ENCODE measurements around the gene SLC37A2.

SLC37A2 gene

DNA sequence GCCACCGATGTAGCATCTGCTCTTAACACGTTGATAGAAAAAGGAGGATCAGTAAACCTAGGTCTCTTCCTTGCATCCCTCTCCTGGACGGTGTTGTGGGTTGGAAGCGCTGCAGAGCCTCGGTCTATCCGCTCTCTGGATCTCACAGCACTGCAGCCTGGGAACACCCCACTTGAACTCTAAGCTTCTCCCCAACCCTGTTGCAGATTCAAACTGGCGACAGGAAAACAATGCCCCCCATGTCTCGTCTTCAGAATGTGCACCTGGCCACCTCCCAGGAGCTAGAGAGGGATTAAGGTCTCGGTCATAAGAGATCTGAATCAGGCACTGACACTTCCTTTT is 47.9 kb downstream of the SLC37A2 start:
- no peak for DNase-seq (ENCODE audit: low read depth in 2 of 2)

GRCh38 chr11:125111343-125112207 is 48.5 kb downstream of the SLC37A2 start, which contains the start of gene TMEM218:
Gene TMEM218 (minus strand): TSS chr11:125111626. CDS start chr11:125102241, 9,385 bp downstream.
- DNase-seq (ENCODE audit: low read depth in 2 of 2) = peak; percentile 97

- DNase-seq (ENCODE audit: low read depth in 2 of 2) = no peak
These were observed 49.1 kb downstream of the SLC37A2 start for GRCh38 chr11:125112208-125112604.

- DNase-seq (ENCODE audit: low read depth in 2 of 2) = no peak
These were observed 51.4 kb downstream of the SLC37A2 start for GRCh38 chr11:125114518-125114917.

GRCh38 chr11:125117429-125117828 is 54.3 kb downstream of the SLC37A2 start:
- DNase-seq (ENCODE audit: low read depth in 2 of 2) = no peak

DNA sequence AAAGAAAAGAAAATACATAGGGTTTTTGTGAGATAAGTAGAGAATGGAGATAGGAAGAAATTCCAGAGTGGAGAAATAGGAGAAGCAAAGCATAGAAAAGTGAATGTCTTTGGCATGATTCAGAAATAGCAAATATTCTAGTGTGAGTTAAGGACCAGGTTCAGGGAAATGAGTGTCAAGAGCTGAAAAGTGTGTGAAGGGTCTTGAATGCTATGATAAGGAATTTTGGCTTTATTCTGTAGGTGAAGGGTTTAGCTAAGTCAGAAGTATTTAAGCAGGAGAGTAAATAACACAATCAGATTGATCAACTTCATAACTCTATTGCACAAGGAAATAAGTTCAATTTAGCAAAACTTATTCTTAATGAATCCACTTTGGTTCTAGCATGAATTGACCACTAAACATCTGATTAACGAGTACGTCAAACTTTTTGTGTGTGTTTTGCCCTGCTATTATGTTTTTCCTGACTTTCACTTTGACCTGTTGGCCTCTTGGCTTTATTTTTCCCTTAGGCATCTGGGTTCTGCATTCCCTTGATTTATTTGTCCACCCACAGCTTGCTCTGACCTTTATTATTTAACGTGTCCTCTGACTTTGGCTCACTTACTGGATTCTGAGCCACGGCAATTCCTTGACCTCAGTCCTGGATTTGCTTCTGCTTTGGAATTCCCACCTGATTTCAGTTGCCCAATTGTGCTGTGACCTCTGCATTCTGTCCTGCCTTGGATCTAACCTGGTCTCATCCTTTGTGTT is 60.3 kb downstream of the SLC37A2 start:
- no peak for DNase-seq (ENCODE audit: low read depth in 2 of 2)

GRCh38 chr11:125123947-125124617 is 61.0 kb downstream of the SLC37A2 start:
- DNase-seq (ENCODE audit: low read depth in 2 of 2) = no peak

- no peak for DNase-seq (ENCODE audit: low read depth in 2 of 2)
These were observed 61.5 kb downstream of the SLC37A2 start for GRCh38 chr11:125124618-125124992.

GRCh38 chr11:125128450-125128849 is 65.3 kb downstream of the SLC37A2 start:
- DNase-seq (ENCODE audit: low read depth in 2 of 2) = no peak

GRCh38 chr11:125129316-125129993 is 66.3 kb downstream of the SLC37A2 start:
- no peak for DNase-seq (ENCODE audit: low read depth in 2 of 2)

GRCh38 chr11:125132071-125132470 is 69.0 kb downstream of the SLC37A2 start:
- DNase-seq (ENCODE audit: low read depth in 2 of 2) = no peak

DNA sequence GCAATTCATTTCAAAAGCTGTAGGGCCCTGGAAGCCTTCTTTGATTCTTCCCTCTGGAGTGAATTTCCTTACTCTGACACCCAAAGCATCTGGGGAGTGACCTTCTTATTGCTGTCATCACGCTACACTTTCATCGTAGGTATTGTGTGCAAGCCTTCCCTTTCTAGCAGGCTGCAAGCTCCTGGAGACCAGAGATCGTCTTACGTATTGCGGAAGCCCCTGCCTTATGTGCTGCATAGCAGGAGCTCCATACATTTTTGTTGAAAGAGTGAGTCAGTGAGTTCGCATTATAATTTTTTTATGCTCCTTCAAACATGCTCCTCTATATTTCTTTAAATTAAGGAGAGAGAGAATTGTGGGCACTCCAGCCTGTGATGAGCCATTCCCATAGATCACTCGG is 69.5 kb downstream of the SLC37A2 start:
- peak; percentile 36 to 39 for DNase-seq (ENCODE audit: low read depth in 2 of 2)

DNA sequence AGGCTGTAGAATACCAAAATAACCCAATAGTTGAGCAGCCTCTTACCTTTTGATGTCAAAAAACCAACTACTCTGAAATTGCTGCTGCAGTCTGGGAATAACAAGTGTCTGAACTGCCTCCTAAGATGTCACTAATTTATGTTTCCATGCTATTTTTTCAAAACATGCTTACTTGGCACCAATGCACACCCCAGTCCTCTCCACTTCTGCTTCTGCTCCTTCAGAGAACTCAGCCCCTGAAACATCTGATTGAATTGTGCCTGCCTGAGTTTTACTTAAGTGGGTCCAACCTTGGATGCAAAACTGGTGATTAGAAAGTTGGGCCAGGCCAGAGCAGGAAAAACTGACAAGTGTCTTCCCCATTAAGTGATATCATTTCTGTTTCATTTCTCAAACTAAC is 72.9 kb downstream of the SLC37A2 start:
- DNase-seq (ENCODE audit: low read depth in 2 of 2) = no peak

- DNase-seq (ENCODE audit: low read depth in 2 of 2) = no peak
These were observed 75.9 kb downstream of the SLC37A2 start for GRCh38 chr11:125138966-125139365.

GRCh38 chr11:125139778-125140177 is 76.7 kb downstream of the SLC37A2 start:
- no peak for DNase-seq (ENCODE audit: low read depth in 2 of 2)
